ENCODE results near the gene B4GALNT1. TPM values are rescaled to one million over a fixed set of nuclear protein-coding genes. Genes with fewer than 3 reads are reported as not detected.
A peak's percentile ranks its signal among the peaks of the same experiment; 100 is the strongest.
"Not testable (repeated sequence)": the region's sequence is repeated elsewhere in the genome, so short reads cannot be mapped to it uniquely, and the experiment has no call there.

Gene B4GALNT1
- total RNA-seq, 1 donor from 2014 or later: 4.4 TPM

GRCh38 chr12:57655541-57656240 is 22.7 kb upstream of the B4GALNT1 start:
- Mint-ChIP-seq H3K4me1 (ENCODE audit: low read depth) (no peaks in the 10 kb centered on the region), H3K9me3 (peaks cover 13% of the 10 kb centered on the region), H3K4me3 (no peak overlapping the region), H3K27me3 (ENCODE audit: insufficient read depth) (peaks cover 2% of the 10 kb centered on the region), H3K27ac (no peak overlapping the region), H3K36me3 (ENCODE audit: low read depth) (no peaks in the 10 kb centered on the region)
- DNase-seq (ENCODE audit: low spot score): no peak
- intact Hi-C loops (cut with micrococcal nuclease): no loop called here

DNA sequence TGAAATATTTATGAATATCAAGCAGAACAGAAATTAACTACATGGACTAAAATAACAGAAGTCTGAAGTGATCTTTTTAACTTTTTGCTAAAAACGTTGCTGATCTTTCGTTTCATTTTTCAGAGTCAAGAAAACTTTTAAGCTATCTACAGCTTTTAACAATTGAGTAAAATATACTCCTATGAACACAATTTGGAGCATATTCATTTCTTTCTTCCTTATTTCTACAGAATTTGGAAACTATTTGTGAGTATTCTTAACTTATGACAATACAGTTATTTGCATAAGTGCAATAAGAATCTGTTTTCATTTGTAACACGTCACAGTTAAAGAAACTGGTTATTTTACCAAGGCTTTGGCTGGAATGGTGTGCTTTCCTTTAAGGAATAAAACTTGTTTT is 21.0 kb upstream of the B4GALNT1 start:
- H3K27ac Mint-ChIP-seq: no peak overlapping the region
- no peaks in the 10 kb centered on the region for H3K27me3 Mint-ChIP-seq (ENCODE audit: insufficient read depth)
- no peaks in the 10 kb centered on the region for H3K36me3 Mint-ChIP-seq (ENCODE audit: low read depth)
- intact Hi-C loops (cut with micrococcal nuclease): no loop called here
- H3K4me1 Mint-ChIP-seq (ENCODE audit: low read depth): no peaks in the 10 kb centered on the region
- no peak overlapping the region for H3K4me3 Mint-ChIP-seq
- H3K9me3 Mint-ChIP-seq: peaks cover 12% of the 10 kb centered on the region
- DNase-seq (ENCODE audit: low spot score): no peak

DNA sequence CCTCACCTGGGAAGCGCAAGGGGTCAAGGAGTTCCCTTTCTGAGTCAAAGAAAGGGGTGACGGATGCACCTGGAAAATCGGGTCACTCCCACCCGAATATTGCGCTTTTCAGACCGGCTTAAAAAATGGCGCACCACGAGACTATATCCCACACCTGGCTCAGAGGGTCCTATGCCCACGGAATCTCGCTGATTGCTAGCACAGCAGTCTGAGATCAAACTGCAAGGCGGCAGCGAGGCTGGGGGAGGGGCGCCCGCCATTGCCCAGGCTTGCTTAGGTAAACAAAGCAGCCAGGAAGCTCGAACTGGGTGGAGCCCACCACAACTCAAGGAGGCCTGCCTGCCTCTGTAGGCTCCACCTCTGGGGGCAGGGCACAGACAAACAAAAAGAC is 13.7 kb upstream of the B4GALNT1 start:
- H3K4me1 Mint-ChIP-seq (ENCODE audit: low read depth); H3K4me3 Mint-ChIP-seq; intact Hi-C loops (cut with micrococcal nuclease); H3K36me3 Mint-ChIP-seq (ENCODE audit: low read depth); H3K9me3 Mint-ChIP-seq; H3K27ac Mint-ChIP-seq; DNase-seq (ENCODE audit: low spot score); H3K27me3 Mint-ChIP-seq (ENCODE audit: insufficient read depth): not testable (repeated sequence)

DNA sequence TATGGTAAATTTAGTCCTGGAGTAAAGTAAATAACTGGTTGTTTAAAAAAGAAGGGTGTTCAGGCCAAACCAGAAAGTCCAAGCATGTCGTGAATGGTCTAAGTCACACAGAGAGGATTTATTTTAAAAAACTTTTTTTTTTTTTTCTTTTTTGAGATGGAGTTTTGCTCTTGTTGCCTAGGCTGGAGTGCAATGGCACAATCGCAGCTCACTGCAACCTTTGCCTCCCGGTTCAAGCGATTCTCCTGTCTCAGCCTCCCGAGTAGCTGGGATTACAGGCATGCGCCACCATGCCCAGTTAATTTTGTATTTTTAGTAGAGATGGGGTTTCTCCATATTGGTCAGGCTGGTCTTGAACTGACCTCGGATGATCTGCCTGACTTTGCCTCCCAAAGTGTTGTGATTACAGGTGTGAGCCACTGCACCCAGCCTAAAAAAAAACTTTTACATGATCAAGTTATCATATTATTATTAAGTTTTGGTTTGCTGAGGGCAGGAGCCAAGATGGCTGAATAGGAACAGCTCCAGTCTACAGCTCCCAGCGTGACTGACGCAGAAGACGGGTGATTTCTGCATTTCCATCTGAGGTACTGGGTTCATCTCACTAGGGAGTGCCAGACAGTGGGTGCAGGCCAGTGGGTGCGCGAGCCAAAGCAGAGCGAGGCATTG is 13.1 kb upstream of the B4GALNT1 start:
- H3K27me3 Mint-ChIP-seq (ENCODE audit: insufficient read depth); H3K36me3 Mint-ChIP-seq (ENCODE audit: low read depth); DNase-seq (ENCODE audit: low spot score); H3K27ac Mint-ChIP-seq; intact Hi-C loops (cut with micrococcal nuclease); H3K4me3 Mint-ChIP-seq; H3K9me3 Mint-ChIP-seq; H3K4me1 Mint-ChIP-seq (ENCODE audit: low read depth): not testable (repeated sequence)

- intact Hi-C loops (cut with micrococcal nuclease): no loop called here
- H3K36me3 Mint-ChIP-seq (ENCODE audit: low read depth): no peaks in the 10 kb centered on the region
- H3K9me3 Mint-ChIP-seq: peaks cover 8% of the 10 kb centered on the region
- H3K4me3 Mint-ChIP-seq: no peak overlapping the region
- no peaks in the 10 kb centered on the region for H3K4me1 Mint-ChIP-seq (ENCODE audit: low read depth)
- H3K27me3 Mint-ChIP-seq (ENCODE audit: insufficient read depth): peaks cover 17% of the 10 kb centered on the region
- H3K27ac Mint-ChIP-seq: no peak overlapping the region
- DNase-seq (ENCODE audit: low spot score): no peak
These were observed 8.9 kb upstream of the B4GALNT1 start for GRCh38 chr12:57641699-57642442.

- H3K9me3 Mint-ChIP-seq: peaks cover 4% of the 10 kb centered on the region
- peaks cover 21% of the 10 kb centered on the region for H3K27me3 Mint-ChIP-seq (ENCODE audit: insufficient read depth)
- no peaks in the 10 kb centered on the region for H3K4me1 Mint-ChIP-seq (ENCODE audit: low read depth)
- H3K4me3 Mint-ChIP-seq: no peak overlapping the region
- H3K36me3 Mint-ChIP-seq (ENCODE audit: low read depth): no peaks in the 10 kb centered on the region
- no peak for DNase-seq (ENCODE audit: low spot score)
- H3K27ac Mint-ChIP-seq: no peak overlapping the region
- intact Hi-C loops (cut with micrococcal nuclease): no loop called here
These were observed 7.4 kb upstream of the B4GALNT1 start for GRCh38 chr12:57640175-57641042.

- DNase-seq (ENCODE audit: low spot score): no peak
- H3K27me3 Mint-ChIP-seq (ENCODE audit: insufficient read depth): peaks cover 30% of the 10 kb centered on the region
These were observed 5.1 kb upstream of the B4GALNT1 start for GRCh38 chr12:57638096-57638495.

DNA sequence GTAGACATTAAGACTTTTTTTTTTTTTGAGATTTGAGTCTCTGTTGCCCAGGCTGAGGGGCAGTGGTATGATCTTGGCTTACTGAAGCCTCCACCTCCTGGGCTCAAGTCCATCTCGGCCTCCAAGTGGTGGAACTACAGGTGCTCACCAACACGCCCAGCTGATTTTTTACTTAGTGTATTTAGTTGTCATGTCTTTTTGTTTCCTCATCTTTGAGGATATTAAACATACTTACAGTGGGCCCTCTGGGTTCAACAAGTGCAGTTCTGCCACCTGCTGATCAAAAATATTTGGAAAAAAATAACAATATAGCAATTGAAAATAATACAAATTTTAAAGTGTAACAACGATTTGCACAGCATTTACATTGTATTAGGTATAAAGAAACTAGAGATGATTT is 4.4 kb upstream of the B4GALNT1 start:
- Mint-ChIP-seq H3K36me3 (ENCODE audit: low read depth) (no peaks in the 10 kb centered on the region), H3K4me1 (ENCODE audit: low read depth) (peaks cover 6% of the 10 kb centered on the region), H3K4me3 (no peak overlapping the region), H3K9me3 (no peaks in the 10 kb centered on the region), H3K27ac (no peak overlapping the region), H3K27me3 (ENCODE audit: insufficient read depth) (peaks cover 30% of the 10 kb centered on the region)
- no peak for DNase-seq (ENCODE audit: low spot score)
- intact Hi-C loops (cut with micrococcal nuclease): no loop called here

More at GRCh38 chr12:57638096-57638495, 5.1 kb upstream of the B4GALNT1 start:
- H3K4me3 Mint-ChIP-seq: no peak overlapping the region
- peaks cover 6% of the 10 kb centered on the region for H3K4me1 Mint-ChIP-seq (ENCODE audit: low read depth)
- no peak overlapping the region for H3K27ac Mint-ChIP-seq
- H3K9me3 Mint-ChIP-seq: no peaks in the 10 kb centered on the region
- intact Hi-C loops (cut with micrococcal nuclease): no loop called here
- H3K36me3 Mint-ChIP-seq (ENCODE audit: low read depth): no peaks in the 10 kb centered on the region

DNA sequence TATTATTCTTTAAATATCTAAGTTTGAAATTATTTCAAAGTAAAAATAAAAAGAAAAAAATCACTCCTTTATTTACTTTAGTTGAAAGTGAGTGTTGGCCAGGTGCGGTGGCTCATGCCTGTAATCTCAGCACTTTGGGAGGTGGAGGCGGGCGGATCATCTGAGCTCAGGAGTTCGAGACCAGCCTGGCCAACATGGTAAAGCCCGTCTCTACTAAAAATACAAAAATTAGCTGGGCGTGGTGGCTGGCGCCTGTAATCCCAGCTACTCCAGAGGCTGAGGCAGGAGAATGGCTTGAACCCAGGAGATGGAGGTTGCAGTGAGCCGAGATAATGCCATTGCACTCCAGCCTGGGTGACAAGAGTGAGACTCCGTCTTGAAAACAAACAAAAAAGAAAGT is 3.7 kb upstream of the B4GALNT1 start:
- intact Hi-C loops (cut with micrococcal nuclease); H3K4me3 Mint-ChIP-seq; DNase-seq (ENCODE audit: low spot score); H3K9me3 Mint-ChIP-seq; H3K27ac Mint-ChIP-seq; H3K4me1 Mint-ChIP-seq (ENCODE audit: low read depth); H3K36me3 Mint-ChIP-seq (ENCODE audit: low read depth): not testable (repeated sequence)
- H3K27me3 Mint-ChIP-seq (ENCODE audit: insufficient read depth): peaks cover 37% of the 10 kb centered on the region

GRCh38 chr12:57632073-57632957 is 686 bp downstream of the B4GALNT1 start:
- intact Hi-C loops (cut with micrococcal nuclease): loop anchor here (5.0 kb wide), 1 partner anchor 45 kb away; no protein-coding TSS in a partner anchor
- no peak for DNase-seq (ENCODE audit: low spot score)
- no peaks in the 10 kb centered on the region for H3K9me3 Mint-ChIP-seq
- no peak overlapping the region for H3K27ac Mint-ChIP-seq
- H3K4me3 Mint-ChIP-seq: peak overlapping the region; percentile 79
- peaks cover 56% of the 10 kb centered on the region for H3K27me3 Mint-ChIP-seq (ENCODE audit: insufficient read depth)
- H3K36me3 Mint-ChIP-seq (ENCODE audit: low read depth): peaks cover 2% of the 10 kb centered on the region
- peaks cover 6% of the 10 kb centered on the region for H3K4me1 Mint-ChIP-seq (ENCODE audit: low read depth)

GRCh38 chr12:57631566-57632072 is 1.4 kb downstream of the B4GALNT1 start:
- Mint-ChIP-seq H3K4me1 (ENCODE audit: low read depth) (peaks cover 6% of the 10 kb centered on the region), H3K27ac (no peak overlapping the region), H3K36me3 (ENCODE audit: low read depth) (peaks cover 2% of the 10 kb centered on the region), H3K4me3 (peak overlapping the region; percentile 45), H3K9me3 (no peaks in the 10 kb centered on the region), H3K27me3 (ENCODE audit: insufficient read depth) (peaks cover 61% of the 10 kb centered on the region)
- DNase-seq (ENCODE audit: low spot score): no peak
- intact Hi-C loops (cut with micrococcal nuclease): loop anchor here (5.0 kb wide), 1 partner anchor 46 kb away; no protein-coding TSS in a partner anchor

Measured in activated T-helper 1 cell treated with anti-CD3 and anti-CD28 coated beads, Interleukin-12 subunit alpha, Interleukin-12 subunit beta, Interleukin-2, Interleukin-4 antibody, amounts not matched to agents 30 ng/mL and 10 ng/mL and 1 ng/mL, durations not matched to agents 14 hours and 24 hours and 36 hours (primary cell).